ENCODE results near the gene HESX1. TPM values are rescaled to one million over a fixed set of nuclear protein-coding genes. Genes with fewer than 3 reads are reported as not detected.

The HESX1 gene
- total RNA-seq, 2 experiments from 2014 or later: 4.7 to 6.9 TPM

DNA sequence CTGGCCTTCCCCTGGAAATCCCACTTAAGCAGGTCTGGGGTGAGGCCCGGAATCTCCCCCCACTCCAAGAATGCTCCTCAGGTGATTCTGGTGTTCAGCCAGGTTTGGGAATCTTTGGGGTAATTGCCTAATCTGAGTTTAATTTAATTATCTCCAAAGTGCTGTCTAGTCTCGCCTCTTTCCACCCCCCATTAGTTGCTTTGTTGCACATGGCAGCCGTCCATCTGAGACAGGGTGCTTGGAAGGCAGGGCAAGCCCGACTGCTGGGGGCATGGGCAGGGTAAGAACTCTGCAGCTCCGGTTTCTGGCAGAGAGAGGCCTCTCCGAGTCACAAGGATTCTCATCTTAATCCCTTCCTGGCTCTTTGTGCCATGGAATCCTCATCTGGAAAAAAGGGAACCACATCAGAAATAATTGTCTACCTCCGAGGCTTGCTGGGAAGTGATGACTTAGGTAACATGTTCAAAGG is 49.6 kb downstream of the HESX1 start:
- Histone ChIP-seq H4K20me1 (ENCODE audit: insufficient read depth, low read length) (no peaks in the 10 kb centered on the region), H3K4me3 (ENCODE audit: low read depth, low read length, poor library complexity, severe bottlenecking) (no peak overlapping the region), H3K79me2 (ENCODE audit: insufficient read depth, low read depth, low read length) (no peaks in the 10 kb centered on the region), H3K9me3 (ENCODE audit: low read length) (no peaks in the 10 kb centered on the region), H3K4me2 (ENCODE audit: low read length) (no peak overlapping the region), H3K4me1 (ENCODE audit: insufficient read depth, low read length, poor library complexity, severe bottlenecking) (no peaks in the 10 kb centered on the region), H2AFZ (ENCODE audit: low read length) (no peak overlapping the region), H3K27ac (ENCODE audit: low read depth, low read length, poor library complexity, severe bottlenecking) (no peak overlapping the region), H3K9me2 (ENCODE audit: insufficient read depth, low read length) (no peaks in the 10 kb centered on the region), H3K36me3 (ENCODE audit: insufficient read depth, low read length) (no peaks in the 10 kb centered on the region)
- no TSS peak for BruUV-seq (replicated peaks)
- intact Hi-C loops (cut with micrococcal nuclease; ENCODE audit: unreplicated experiment): no loop called here
- TF ChIP-seq, protein P1, sequence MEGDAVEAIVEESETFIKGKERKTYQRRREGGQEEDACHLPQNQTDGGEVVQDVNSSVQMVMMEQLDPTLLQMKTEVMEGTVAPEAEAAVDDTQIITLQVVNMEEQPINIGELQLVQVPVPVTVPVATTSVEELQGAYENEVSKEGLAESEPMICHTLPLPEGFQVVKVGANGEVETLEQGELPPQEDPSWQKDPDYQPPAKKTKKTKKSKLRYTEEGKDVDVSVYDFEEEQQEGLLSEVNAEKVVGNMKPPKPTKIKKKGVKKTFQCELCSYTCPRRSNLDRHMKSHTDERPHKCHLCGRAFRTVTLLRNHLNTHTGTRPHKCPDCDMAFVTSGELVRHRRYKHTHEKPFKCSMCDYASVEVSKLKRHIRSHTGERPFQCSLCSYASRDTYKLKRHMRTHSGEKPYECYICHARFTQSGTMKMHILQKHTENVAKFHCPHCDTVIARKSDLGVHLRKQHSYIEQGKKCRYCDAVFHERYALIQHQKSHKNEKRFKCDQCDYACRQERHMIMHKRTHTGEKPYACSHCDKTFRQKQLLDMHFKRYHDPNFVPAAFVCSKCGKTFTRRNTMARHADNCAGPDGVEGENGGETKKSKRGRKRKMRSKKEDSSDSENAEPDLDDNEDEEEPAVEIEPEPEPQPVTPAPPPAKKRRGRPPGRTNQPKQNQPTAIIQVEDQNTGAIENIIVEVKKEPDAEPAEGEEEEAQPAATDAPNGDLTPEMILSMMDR (conservative IDR thresholded peaks at IDR 0.05; ENCODE audit: low read length): no peak
- no peak for TF ChIP-seq EZH2phosphoT487 (IDR thresholded peaks at IDR 0.05; ENCODE audit: borderline replicate concordance, low read depth, low read length)
- CTCF ChIA-PET (ENCODE audit: unreplicated experiment): no interaction called here
- DNase-seq (ENCODE audit: low spot score): no peak
- POLR2A ChIA-PET: no interaction called here

Other genes starting within 250 kb of the HESX1 start
- gene SPATA12, start 139.3 kb downstream of the HESX1 start, total RNA-seq (2014; rRNA removed; shearing (Covaris generic)): not detected in 2 replicates
- gene SPATA12, start 139.3 kb downstream of the HESX1 start, total RNA-seq (2022): 0.13 and 0.20 TPM in 2 replicates
- gene IL17RD, start 34.6 kb downstream of the HESX1 start, total RNA-seq (2014; rRNA removed; shearing (Covaris generic)): 0.06 TPM in 1 of 2 replicates, not detected in the other
- gene IL17RD, start 34.6 kb downstream of the HESX1 start, total RNA-seq (2022): 0.35 and 0.36 TPM in 2 replicates
- 43.3 and 45.9 TPM in 2 replicates for gene APPL1, start 27.8 kb upstream of the HESX1 start, total RNA-seq (2014; rRNA removed; shearing (Covaris generic))
- 51.1 and 54.5 TPM in 2 replicates for gene APPL1, start 27.8 kb upstream of the HESX1 start, total RNA-seq (2022)
- gene ASB14, start 92.7 kb upstream of the HESX1 start, total RNA-seq (2014; rRNA removed; shearing (Covaris generic)): 0.06 and 0.18 TPM in 2 replicates
- gene ASB14, start 92.7 kb upstream of the HESX1 start, total RNA-seq (2022): not detected in 2 replicates

Measured in OCI-LY7 (cell line).